Stimulated activated CD4-positive, alpha-beta T cell treated with anti-CD3 and anti-CD28 coated beads, Interleukin-4, amount 100 ng/mL, for 24 hours (primary cell): Measurements from ENCODE around the gene MFNG.
A peak's percentile ranks its signal among the peaks of the same experiment; 100 is the strongest.
"Not testable (repeated sequence)": the region's sequence is repeated elsewhere in the genome, so short reads cannot be mapped to it uniquely, and the experiment has no call there.

Source experiments
- DNase-seq: peaks from one replicate; pipeline ENCODE4 v3.0.0-alpha.2; 2020

Gene MFNG

GRCh38 chr22:37472418-37473006 is 13.7 kb downstream of the MFNG start:
- peak; percentile 37 for DNase-seq

GRCh38 chr22:37471727-37472417 is 14.3 kb downstream of the MFNG start:
- DNase-seq = no peak

DNA sequence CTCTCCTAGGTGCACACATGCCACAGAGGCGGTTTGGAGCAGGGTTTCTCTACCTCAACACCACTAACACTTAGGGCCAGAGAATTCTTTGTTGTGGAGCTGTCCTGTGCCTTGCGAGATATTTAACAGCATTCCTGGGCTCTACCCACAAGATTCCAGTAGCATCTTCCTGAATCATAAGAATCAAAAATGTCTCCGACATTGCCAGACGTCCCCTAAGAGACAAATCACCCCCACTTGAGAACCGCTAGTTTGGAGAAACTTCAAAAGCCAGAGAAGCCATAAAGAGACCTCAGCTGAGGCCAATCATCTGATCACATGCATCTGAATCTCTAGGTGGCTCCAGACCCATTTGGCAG is 16.1 kb downstream of the MFNG start:
- DNase-seq = no peak

- no peak for DNase-seq
Observed at GRCh38 chr22:37469416-37470086, 16.6 kb downstream of the MFNG start.

- not testable (repeated sequence) for DNase-seq
Observed at GRCh38 chr22:37468201-37468695, 17.9 kb downstream of the MFNG start.

DNA sequence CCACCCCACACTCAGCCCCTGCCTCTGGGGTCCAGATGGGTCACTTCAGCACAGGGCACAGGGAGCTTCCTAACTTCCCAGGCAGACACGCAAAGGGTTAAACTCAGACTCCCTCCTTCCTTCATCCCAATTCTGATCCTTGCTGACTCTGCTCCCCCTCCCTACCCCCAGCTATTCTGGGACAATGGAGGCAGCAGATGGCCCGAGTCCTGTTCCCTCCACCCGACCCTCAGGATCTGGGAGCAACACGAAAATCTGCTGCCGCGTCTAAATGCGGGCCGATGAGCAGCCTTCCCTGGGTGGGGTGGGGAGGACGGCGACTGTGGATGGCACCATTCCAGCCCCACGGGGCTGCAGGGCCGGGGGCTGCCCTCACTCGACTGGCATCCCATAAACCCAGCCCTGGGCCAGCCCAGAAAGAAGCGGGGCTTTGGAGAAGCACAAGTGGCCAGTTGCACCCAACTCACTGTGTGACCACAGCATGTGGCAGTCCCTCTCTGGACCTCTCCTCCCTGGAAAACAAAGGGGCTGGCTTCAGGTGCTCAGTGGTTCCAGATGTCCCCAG is 18.7 kb downstream of the MFNG start:
- no peak for DNase-seq

DNA sequence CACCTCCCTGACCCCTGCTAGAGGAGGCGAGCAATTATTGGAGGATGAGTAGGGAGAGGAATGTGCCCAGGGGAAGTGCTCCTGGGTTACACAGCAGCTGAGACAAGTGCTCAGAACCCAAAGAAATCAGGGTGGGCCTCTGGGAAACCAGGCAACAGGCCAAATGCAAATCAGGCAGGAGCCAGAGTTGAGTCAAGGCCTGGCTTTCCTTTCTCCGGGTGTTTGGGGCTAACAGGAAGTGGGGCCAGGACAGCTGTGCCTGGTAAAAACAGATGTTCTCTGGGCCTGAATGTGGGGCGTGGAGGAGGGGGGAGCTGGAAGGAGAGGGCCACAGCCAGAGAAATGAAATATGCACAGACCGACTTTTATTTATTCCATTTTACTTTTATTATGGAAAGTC is 22.0 kb downstream of the MFNG start:
- no peak for DNase-seq

GRCh38 chr22:37462983-37463382 is 23.2 kb downstream of the MFNG start:
- DNase-seq = no peak

DNA sequence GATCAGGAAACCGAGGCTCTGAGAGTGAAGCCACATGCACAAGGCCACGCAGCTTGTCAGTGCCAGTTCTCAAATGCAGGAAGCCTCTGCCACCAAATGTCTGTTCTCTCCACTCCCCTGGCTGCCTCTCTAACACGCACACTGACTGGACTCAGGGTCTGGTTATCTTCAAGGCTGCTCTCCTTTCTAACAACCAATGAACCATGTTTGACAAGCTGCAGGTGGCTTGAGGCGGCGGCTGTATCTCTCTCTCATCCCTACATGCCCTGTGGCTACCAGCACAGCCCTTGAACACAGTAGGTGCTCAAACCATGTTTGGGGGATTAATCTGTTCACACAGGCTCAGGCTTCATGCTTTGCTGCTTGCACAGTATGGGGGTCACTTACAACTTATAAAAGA is 23.7 kb downstream of the MFNG start:
- no peak for DNase-seq

DNA sequence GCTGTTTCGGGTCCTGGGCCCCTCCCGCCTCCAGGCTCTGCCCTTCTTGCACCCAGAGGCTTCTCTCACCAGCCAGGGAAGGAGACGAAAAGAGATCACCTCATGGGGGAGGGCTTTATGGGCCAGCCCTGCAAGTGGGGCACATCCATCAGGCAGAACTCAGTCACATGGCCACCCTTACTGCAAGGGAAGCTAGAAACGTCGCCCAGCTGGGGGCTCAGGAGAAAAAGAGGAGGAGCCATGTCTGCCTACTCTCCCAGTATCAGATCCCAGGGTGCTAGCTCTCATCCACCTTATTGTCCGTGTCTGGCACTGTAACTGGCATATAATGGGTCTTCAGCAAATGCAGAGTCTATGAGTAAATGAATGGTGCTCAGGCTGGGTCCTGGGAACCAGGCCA is 24.2 kb downstream of the MFNG start:
- no peak for DNase-seq

- DNase-seq = no peak
Observed at GRCh38 chr22:37460684-37461083, 25.5 kb downstream of the MFNG start.

- DNase-seq = no peak
Observed at GRCh38 chr22:37459206-37459605, 27.0 kb downstream of the MFNG start.

- peak; percentile 88 for DNase-seq
Observed at GRCh38 chr22:37457093-37457893, 28.9 kb downstream of the MFNG start.

DNA sequence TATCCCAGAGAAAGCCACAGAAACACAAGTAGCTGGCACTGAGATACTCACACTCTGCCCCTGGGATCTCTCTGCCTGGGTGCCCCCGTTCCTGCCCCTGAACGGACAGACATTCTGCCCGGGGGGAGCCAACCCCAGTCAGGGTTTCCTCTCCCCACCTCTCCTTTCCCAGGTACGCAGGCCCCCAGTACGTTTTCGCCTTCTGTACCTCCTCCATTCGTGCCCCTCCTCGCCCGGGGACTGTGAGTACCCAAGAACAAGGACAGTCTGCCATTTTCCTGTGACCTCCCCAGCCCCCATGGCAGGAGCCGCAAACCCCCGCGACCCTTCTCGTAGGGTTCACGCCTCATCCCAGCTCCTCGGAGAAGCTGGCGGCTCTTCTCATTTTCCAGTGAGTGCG is 29.8 kb downstream of the MFNG start:
- no peak for DNase-seq

GRCh38 chr22:37455896-37456295 is 30.3 kb downstream of the MFNG start:
- DNase-seq = no peak

DNA sequence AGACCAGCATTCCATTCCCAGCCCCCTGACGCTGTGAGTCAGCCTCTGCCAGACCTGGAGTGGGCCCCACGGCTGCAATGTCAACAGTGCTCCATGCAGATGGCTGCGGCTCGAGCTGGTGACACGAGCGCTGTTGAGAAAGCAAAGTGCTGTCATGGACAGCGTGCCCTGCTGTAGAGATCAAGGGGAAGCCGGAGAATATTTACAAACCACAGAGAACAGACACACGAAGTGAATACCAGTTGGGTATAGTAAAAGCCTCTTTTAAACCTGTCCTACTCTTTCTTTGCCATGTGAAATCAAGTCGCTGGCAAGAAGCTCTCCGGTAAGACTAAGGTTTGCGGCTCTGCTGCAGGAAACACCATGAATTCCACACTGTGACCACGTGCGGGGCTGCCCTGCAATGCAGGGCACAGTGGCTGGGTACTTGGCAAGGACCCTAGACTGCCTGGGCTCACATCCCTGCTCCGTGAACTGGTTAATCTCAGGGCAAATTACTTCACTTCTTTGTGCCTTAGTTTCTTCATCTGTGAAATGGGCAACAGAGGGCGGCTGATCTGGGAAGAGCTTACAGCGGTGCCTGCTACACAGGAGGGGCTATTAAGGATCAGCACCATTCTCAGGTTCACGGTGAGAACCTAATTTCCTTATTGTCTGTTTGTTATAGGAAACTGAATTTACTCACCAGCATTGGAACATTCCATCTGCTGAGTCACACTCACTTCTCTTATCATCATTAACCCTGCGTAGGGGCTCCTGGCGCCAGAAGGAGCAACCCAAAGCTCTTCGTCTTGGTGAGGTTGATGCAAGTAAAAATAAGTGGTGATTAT is 31.1 kb downstream of the MFNG start:
- DNase-seq = no peak

- no peak for DNase-seq
Observed at GRCh38 chr22:37453696-37454095, 32.5 kb downstream of the MFNG start.

DNA sequence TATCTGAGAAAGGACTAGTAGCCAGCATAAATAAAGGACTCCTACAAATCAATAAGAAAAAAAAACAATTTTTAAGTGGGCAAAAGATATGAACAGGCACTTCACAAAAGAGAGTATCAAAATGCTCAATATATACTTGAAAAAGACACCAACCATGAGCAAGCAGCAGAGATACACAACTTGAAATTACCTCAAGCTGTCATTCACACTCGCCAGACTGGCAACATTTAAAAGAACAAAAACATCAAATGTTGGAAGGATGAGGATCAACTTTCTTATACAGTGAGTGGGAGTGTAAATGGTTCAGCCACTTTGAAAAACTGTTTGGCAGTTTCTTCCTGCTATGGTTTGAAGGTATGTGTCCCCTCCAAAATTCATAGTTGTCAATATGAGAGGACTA is 35.0 kb downstream of the MFNG start:
- no peak for DNase-seq

DNA sequence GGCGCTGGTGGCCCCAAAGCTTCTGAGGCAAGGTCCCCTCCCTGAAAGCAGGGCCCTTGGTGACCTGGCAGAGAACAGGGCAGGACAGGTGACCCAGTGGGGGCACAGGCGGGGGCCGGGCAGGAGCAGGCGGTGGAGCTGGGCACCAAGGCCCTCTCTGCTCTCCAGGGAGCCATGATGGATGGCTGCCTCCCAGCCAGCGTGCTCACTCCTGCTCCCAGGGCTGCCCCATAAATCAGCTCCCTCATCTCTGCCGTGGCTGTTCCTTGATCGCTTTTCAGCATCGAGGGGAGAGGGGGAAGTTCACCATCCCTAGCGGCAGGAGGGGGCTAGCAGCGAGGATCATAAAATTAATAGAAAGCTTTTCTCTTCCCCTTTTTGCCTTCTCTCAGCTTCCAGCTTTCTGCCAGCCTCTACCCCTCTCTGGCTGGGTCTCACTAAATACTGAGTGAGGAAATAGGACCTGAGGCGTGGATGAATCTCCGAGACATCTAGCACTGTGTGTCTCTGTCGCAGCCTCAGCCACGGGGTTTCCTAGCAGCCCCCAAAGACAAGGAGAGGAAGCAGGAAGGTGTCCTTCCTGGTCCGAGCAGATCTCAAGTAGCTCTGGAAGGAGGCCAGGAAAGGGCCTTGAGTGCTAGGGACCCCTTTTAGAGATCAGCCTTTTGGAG is 36.7 kb downstream of the MFNG start:
- no peak for DNase-seq

- no peak for DNase-seq
Observed at GRCh38 chr22:37448516-37449127, 37.6 kb downstream of the MFNG start.

- DNase-seq = no peak
Observed at GRCh38 chr22:37445501-37445900, 40.7 kb downstream of the MFNG start.
